BE2C (cell line): Measurements from ENCODE around the gene TLX2.

Experiments used
- DNase-seq: peaks from one replicate; pipeline ENCODE4 v3.0.0-alpha.2; 2020
- H3K27me3 ChIP-seq: fragments of 250-450 bp; sonication (Bioruptor Pico); 2 replicates; pipeline ENCODE4 v1.5.1; 2020; ENCODE audit warnings: mild to moderate bottlenecking
- H3K36me3 ChIP-seq: fragments of 250-450 bp; sonication (Bioruptor Pico); 2 replicates; pipeline ENCODE4 v1.5.1; 2020; ENCODE audit warnings: mild to moderate bottlenecking
- H3K4me1 ChIP-seq: fragments of 250-450 bp; sonication (Bioruptor Pico); 2 replicates; pipeline ENCODE4 v1.5.1; 2020
- H3K4me3 ChIP-seq: 2 replicates; pipeline ENCODE4 v1.5.1; 2011; ENCODE audit warnings: low read depth, low read length
- H3K9me3 ChIP-seq: fragments of 250-450 bp; sonication (Bioruptor Pico); 2 replicates; pipeline ENCODE4 v1.5.1; 2020
- TF ChIP-seq, protein P1 (sequence below): IDR thresholded peaks from 2 replicates; pipeline ENCODE4 v1.5.1; 2012; ENCODE audit warnings: mild to moderate bottlenecking, low read depth, low read length

The TLX2 gene

DNA sequence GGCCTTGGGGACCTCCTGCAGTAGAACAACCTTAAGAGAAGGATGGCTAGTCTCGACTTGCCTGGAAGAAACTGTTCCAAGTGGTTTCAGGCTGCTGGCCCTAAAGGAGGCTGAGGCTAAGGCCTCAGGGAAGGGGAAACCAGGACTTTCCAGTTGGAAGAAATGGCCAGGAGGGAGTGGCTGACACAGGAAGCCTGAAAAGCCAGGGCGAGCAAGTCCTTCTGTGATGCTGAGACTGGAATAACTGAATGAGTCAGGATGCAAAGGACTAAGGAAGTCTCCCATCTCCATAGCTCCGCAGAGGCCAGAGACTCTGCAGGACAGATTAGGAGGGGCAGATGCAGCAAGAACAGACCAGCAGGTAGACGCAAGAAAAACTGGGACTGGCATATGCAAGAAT lies 22.9 kb downstream of the TLX2 start:
- no peaks in the 10 kb centered on the region for H3K4me1 ChIP-seq
- TF ChIP-seq, protein P1, sequence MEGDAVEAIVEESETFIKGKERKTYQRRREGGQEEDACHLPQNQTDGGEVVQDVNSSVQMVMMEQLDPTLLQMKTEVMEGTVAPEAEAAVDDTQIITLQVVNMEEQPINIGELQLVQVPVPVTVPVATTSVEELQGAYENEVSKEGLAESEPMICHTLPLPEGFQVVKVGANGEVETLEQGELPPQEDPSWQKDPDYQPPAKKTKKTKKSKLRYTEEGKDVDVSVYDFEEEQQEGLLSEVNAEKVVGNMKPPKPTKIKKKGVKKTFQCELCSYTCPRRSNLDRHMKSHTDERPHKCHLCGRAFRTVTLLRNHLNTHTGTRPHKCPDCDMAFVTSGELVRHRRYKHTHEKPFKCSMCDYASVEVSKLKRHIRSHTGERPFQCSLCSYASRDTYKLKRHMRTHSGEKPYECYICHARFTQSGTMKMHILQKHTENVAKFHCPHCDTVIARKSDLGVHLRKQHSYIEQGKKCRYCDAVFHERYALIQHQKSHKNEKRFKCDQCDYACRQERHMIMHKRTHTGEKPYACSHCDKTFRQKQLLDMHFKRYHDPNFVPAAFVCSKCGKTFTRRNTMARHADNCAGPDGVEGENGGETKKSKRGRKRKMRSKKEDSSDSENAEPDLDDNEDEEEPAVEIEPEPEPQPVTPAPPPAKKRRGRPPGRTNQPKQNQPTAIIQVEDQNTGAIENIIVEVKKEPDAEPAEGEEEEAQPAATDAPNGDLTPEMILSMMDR: no peak
- no peaks in the 10 kb centered on the region for H3K9me3 ChIP-seq
- no peak for DNase-seq
- H3K4me3 ChIP-seq: no peak overlapping the region
- no peaks in the 10 kb centered on the region for H3K27me3 ChIP-seq
- H3K36me3 ChIP-seq: peaks cover 5% of the 10 kb centered on the region; the same call in 1 of the 2 replicates

DNA sequence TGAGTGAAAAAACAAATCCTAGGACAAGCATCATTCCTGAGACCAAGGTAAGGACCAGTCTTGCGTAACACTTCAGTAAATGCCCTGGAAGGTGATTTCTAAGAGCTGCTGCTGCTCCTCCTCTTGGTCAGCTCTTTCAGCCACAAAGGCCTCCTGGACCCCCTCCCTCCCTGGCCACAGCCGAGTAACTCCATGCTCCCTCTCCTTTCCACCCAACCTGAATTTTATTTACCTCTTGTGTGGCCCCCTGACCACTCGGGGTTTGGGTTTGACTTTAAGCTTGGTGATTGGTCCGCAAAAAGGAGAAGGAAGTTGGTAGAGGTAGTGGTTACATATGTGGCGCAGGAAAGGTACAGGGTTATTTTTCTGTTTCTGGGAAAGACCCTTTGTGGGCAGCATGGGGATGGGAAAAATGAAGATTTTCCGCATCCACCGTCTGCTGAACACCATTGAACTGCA lies 24.7 kb downstream of the TLX2 start:
- Histone ChIP-seq H3K27me3 (no peaks in the 10 kb centered on the region), H3K4me1 (no peaks in the 10 kb centered on the region), H3K4me3 (no peak overlapping the region), H3K9me3 (no peaks in the 10 kb centered on the region), H3K36me3 (no peaks in the 10 kb centered on the region)
- DNase-seq: no peak
- TF ChIP-seq, protein P1: no peak

DNA sequence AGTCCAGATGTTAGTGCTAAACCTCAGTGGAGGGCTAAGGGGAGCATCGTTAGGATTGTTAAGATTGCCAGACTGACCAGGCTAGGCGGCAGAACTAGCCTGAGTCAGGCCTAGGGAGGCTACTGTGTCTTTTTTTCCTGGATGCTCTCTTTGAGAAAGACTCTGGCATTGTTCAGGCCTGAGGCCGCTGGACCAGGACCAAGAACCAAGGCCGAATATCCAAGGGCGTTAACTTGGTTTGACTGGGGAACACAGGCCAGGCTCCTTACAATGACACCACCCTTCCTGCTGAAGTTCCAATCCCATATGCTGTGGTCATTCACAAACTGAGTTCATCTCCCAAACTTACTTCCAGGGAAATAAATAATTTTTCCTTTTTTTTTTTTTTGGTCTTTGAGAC lies 26.0 kb downstream of the TLX2 start:
- DNase-seq: no peak
- H3K27me3 ChIP-seq: no peaks in the 10 kb centered on the region
- H3K4me1 ChIP-seq: no peaks in the 10 kb centered on the region
- no peaks in the 10 kb centered on the region for H3K36me3 ChIP-seq
- H3K9me3 ChIP-seq: no peaks in the 10 kb centered on the region
- TF ChIP-seq, protein P1: no peak
- no peak overlapping the region for H3K4me3 ChIP-seq

DNA sequence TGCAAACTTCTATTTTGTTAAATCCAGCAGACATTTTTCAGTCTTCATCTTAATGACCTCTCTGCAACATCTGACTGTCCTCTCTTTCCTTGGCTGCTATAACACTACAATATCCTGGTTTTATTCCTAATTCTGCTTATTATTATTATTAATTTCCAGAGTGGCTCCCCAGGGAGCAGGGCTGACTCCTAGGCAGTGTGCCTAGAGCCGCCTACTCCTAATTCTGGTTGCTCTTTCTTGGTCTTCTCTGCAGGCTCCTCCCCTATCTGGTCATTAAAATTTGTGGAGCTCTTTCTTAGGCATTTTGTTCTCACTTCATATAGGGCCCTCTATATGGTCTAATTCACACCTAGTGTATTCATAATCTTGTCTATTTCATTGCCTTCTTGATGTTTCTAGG lies 28.7 kb downstream of the TLX2 start:
- Histone ChIP-seq H3K36me3 (no peaks in the 10 kb centered on the region), H3K4me1 (no peaks in the 10 kb centered on the region), H3K9me3 (no peaks in the 10 kb centered on the region), H3K27me3 (no peaks in the 10 kb centered on the region), H3K4me3 (no peak overlapping the region)
- DNase-seq: no peak
- TF ChIP-seq, protein P1: no peak

DNA sequence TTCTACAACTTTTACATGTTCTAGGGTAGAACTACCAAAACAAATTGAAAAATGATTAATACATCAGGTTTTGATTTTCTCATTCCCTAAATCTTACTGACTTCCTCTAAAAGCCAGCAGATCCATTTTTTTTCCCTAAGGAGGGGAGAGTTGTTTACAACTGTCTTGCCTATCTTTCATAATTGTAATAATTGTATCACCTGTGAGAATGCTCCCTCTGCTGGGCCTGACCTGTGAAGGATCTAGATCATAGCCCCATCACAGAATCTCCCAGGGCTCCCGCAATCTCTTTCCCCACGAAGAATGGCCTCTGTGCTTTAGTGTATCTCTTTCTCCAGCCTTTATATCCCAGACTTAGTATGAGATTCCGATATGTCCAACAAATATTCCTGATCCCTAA lies 30.4 kb downstream of the TLX2 start:
- Histone ChIP-seq H3K27me3 (no peaks in the 10 kb centered on the region), H3K9me3 (no peaks in the 10 kb centered on the region), H3K36me3 (no peaks in the 10 kb centered on the region), H3K4me3 (no peak overlapping the region), H3K4me1 (no peaks in the 10 kb centered on the region)
- DNase-seq: no peak
- TF ChIP-seq, protein P1: no peak

DNA sequence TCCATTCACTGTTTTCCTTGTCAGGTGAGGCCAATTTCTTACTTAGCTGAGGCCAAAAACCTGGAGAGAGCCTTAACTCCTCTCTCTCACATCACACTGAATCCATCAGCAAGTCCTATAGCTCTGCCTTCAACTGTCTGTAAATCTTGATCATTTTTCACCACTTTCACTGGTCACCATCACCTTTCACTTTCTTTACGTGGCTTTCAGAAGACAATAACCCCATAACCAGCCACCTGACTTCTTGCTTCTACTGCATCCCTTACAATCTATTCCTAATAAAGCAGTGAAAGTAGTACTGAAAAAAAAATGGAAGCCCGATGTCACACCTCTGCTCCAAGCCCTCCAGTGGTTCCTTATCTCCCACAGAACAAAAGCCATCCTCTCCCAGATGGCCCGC lies 31.8 kb downstream of the TLX2 start:
- Histone ChIP-seq H3K27me3 (no peaks in the 10 kb centered on the region), H3K9me3 (no peaks in the 10 kb centered on the region), H3K4me3 (no peak overlapping the region), H3K4me1 (no peaks in the 10 kb centered on the region), H3K36me3 (no peaks in the 10 kb centered on the region)
- TF ChIP-seq, protein P1: no peak
- no peak for DNase-seq
